Ishikawa (cell line): ENCODE results near the gene CFAP46.

Source experiments
- CEBPB ChIP-seq: IDR thresholded peaks from 2 replicates; pipeline ENCODE4 v1.6.1; 2012
- CREB1 ChIP-seq: IDR thresholded peaks from 2 replicates; pipeline ENCODE4 v1.6.1; 2012; ENCODE audit warnings: low read depth
- EGR1 ChIP-seq: IDR thresholded peaks from 2 replicates; pipeline ENCODE4 v1.6.1; 2012
- EP300 ChIP-seq: IDR thresholded peaks from 2 replicates; pipeline ENCODE4 v1.6.1; 2012; ENCODE audit warnings: borderline replicate concordance
- FOXM1 ChIP-seq: IDR thresholded peaks from 2 replicates; pipeline ENCODE4 v1.6.1; 2012; ENCODE audit warnings: low read depth, borderline replicate concordance
- MAX ChIP-seq: IDR thresholded peaks from 2 replicates; pipeline ENCODE4 v1.6.1; 2012
- NFIC ChIP-seq: IDR thresholded peaks from 2 replicates; pipeline ENCODE4 v1.6.1; 2012
- RAD21 ChIP-seq: IDR thresholded peaks from 2 replicates; pipeline ENCODE4 v1.6.1; 2012; ENCODE audit warnings: low read depth
- REST ChIP-seq: IDR thresholded peaks from 2 replicates; pipeline ENCODE4 v1.6.1; 2012; ENCODE audit warnings: low read depth, mild to moderate bottlenecking
- TAF1 ChIP-seq: IDR thresholded peaks from 2 replicates; pipeline ENCODE4 v1.6.1; 2012; ENCODE audit warnings: low read depth, mild to moderate bottlenecking
- TCF12 ChIP-seq: IDR thresholded peaks from 2 replicates; pipeline ENCODE4 v1.6.1; 2012; ENCODE audit warnings: low read depth
- TEAD4 ChIP-seq: IDR thresholded peaks from 2 replicates; pipeline ENCODE4 v1.6.1; 2012
- USF1 ChIP-seq: IDR thresholded peaks from 2 replicates; pipeline ENCODE4 v1.6.1; 2012
- YY1 ChIP-seq: IDR thresholded peaks from 2 replicates; pipeline ENCODE4 v1.6.1; 2012; ENCODE audit warnings: low read depth
- ZBTB7A ChIP-seq: IDR thresholded peaks from 2 replicates; pipeline ENCODE4 v1.6.1; 2012; ENCODE audit warnings: low read depth

The CFAP46 gene

GRCh38 chr10:132870426-132870825, 71.9 kb downstream of the CFAP46 start:
- TF ChIP-seq REST, result no peak
- TF ChIP-seq EP300, result no peak
- no peak for TF ChIP-seq CREB1
- TF ChIP-seq CEBPB, result no peak
- TF ChIP-seq USF1, result no peak
- TF ChIP-seq RAD21, result no peak
- TF ChIP-seq TCF12, result no peak
- no peak for TF ChIP-seq TAF1
- TF ChIP-seq FOXM1, result no peak
- no peak for TF ChIP-seq ZBTB7A
- no peak for TF ChIP-seq YY1
- TF ChIP-seq TEAD4, result no peak
- TF ChIP-seq NFIC, result no peak
- no peak for TF ChIP-seq MAX
- TF ChIP-seq EGR1, result no peak

GRCh38 chr10:132869621-132870020, 72.7 kb downstream of the CFAP46 start:
- no peak for TF ChIP-seq TEAD4
- no peak for TF ChIP-seq YY1
- TF ChIP-seq CREB1, result no peak
- no peak for TF ChIP-seq TAF1

GRCh38 chr10:132868995-132869394, 73.4 kb downstream of the CFAP46 start:
- TF ChIP-seq RAD21, result no peak
- TF ChIP-seq YY1, result no peak
- no peak for TF ChIP-seq EP300
- TF ChIP-seq USF1, result no peak
- TF ChIP-seq REST, result no peak
- TF ChIP-seq NFIC, result no peak
- TF ChIP-seq ZBTB7A, result no peak
- no peak for TF ChIP-seq MAX

GRCh38 chr10:132867801-132868644, 74.3 kb downstream of the CFAP46 start:
- TF ChIP-seq MAX, result no peak
- no peak for TF ChIP-seq REST
- TF ChIP-seq CEBPB, result no peak
- no peak for TF ChIP-seq FOXM1
- TF ChIP-seq TAF1, result no peak
- TF ChIP-seq TEAD4, result no peak
- TF ChIP-seq USF1, result no peak
- no peak for TF ChIP-seq RAD21
- no peak for TF ChIP-seq EGR1
- no peak for TF ChIP-seq YY1
- no peak for TF ChIP-seq CREB1
- no peak for TF ChIP-seq EP300
- TF ChIP-seq ZBTB7A, result no peak
